Keratinocyte (primary cell): ENCODE data around the gene PAX8. TPM values are rescaled to one million over a fixed set of nuclear protein-coding genes. Genes with fewer than 3 reads are reported as not detected.

Experiments used
- DNase-seq: peaks from one replicate; pipeline ENCODE4 v3.0.0-alpha.2; 2011; ENCODE audit warnings: low read depth, missing footprints, low spot score
- FAIRE-seq: peaks from 2 replicates; lab custom pipeline; 2011; peaks lifted over from hg19 to GRCh38; lab: Jason Lieb, UNC
- H2AFZ ChIP-seq: 2 replicates; pipeline ENCODE4 v1.6.0; 2012; ENCODE audit warnings: low read length, control low read depth, inconsistent platforms; ENCODE audit not compliant: control insufficient read depth
- H3K27ac ChIP-seq: 2 replicates; pipeline ENCODE4 v1.5.1; 2011; ENCODE audit warnings: low read length; ENCODE audit not compliant: control insufficient read depth, insufficient read depth
- H3K27me3 ChIP-seq: 3 replicates; pipeline ENCODE4 v1.6.0; 2011; ENCODE audit warnings: low read length; ENCODE audit not compliant: control insufficient read depth, insufficient read depth; ENCODE audit errors: extremely low read depth
- H3K36me3 ChIP-seq, 2 experiments: 2 replicates in 1 of 2; 3 replicates in 1 of 2; pipeline ENCODE4 v1.5.1; 2011; ENCODE audit warnings: low read length in 2 of 2, mild to moderate bottlenecking in 1 of 2; ENCODE audit not compliant: control insufficient read depth in 2 of 2, insufficient read depth in 2 of 2; ENCODE audit errors: extremely low read depth in 1 of 2
- H3K4me1 ChIP-seq: 3 replicates; pipeline ENCODE4 v1.5.1; 2011; ENCODE audit warnings: low read length; ENCODE audit not compliant: control insufficient read depth, insufficient read depth; ENCODE audit errors: extremely low read depth
- H3K4me2 ChIP-seq: 3 replicates; pipeline ENCODE4 v1.6.0; 2011; ENCODE audit warnings: low read depth, low read length; ENCODE audit not compliant: control insufficient read depth, insufficient read depth; ENCODE audit errors: extremely low read depth
- H3K4me3 ChIP-seq, 3 experiments: fragments of 200-600 bp in 1 of 3; sonication (generic) in 1 of 3; 2 replicates in 2 of 3; 3 replicates in 1 of 3; pipeline ENCODE4 v1.5.1; 2011 to 2016; ENCODE audit warnings: low read length in 3 of 3, mild to moderate bottlenecking in 3 of 3, control low read depth in 2 of 3, inconsistent platforms in 1 of 3, low read depth in 1 of 3, mixed read lengths in 1 of 3, mixed run types in 1 of 3, moderate library complexity in 1 of 3; ENCODE audit not compliant: control insufficient read depth in 2 of 3, insufficient read depth in 2 of 3; ENCODE audit errors: extremely low read depth in 1 of 3
- H3K79me2 ChIP-seq: 2 replicates; pipeline ENCODE4 v1.6.0; 2012; ENCODE audit warnings: low read length; ENCODE audit not compliant: control insufficient read depth, insufficient read depth
- H3K9ac ChIP-seq: 3 replicates; pipeline ENCODE4 v1.6.0; 2011; ENCODE audit warnings: low read length; ENCODE audit not compliant: control insufficient read depth, insufficient read depth; ENCODE audit errors: extremely low read depth
- H3K9me1 ChIP-seq: 3 replicates; pipeline ENCODE4 v1.6.0; 2011; ENCODE audit warnings: low read length; ENCODE audit not compliant: control insufficient read depth, insufficient read depth; ENCODE audit errors: extremely low read depth
- H3K9me3 ChIP-seq: 2 replicates; pipeline ENCODE4 v1.5.1; 2012; ENCODE audit warnings: low read depth, low read length; ENCODE audit not compliant: control insufficient read depth
- H4K20me1 ChIP-seq: 3 replicates; pipeline ENCODE4 v1.6.0; 2011; ENCODE audit warnings: low read length; ENCODE audit not compliant: control insufficient read depth, insufficient read depth; ENCODE audit errors: extremely low read depth
- EZH2 ChIP-seq: IDR thresholded peaks from one replicate; pipeline ENCODE4 v1.6.1; 2012; ENCODE audit warnings: inconsistent platforms, mild to moderate bottlenecking, low read length, moderate library complexity
- dilution Hi-C: fragments of 300-500 bp; cut with MboI; formaldehyde crosslinking; loops from one replicate; pipeline ENCODE4 v1.7.0; 2020; ENCODE audit warnings: low sequenced_read_pairs; ENCODE audit not compliant: extremely low pct_ligation_motif_present
- polyA plus RNA-seq, 5 experiments: library from polyadenylated mRNA; depleted of rRNA in 3 of 5; stranded (reverse) in 3 of 5; stranded (forward) in 1 of 5; unstranded in 1 of 5; fragments of >200 nt; gene quantifications; 1 replicate in 1 of 5; 2 replicates in 3 of 5; 3 replicates in 1 of 5; pipeline versions ENCODE4 v1.2.1 to v1.2.3, GENCODE V29; 2011 to 2012; ENCODE audit warnings: missing spikeins in 2 of 5, low read depth in 1 of 5, low replicate concordance in 1 of 5
- TF ChIP-seq, protein P1 (sequence below), 3 experiments: IDR thresholded peaks in 1 of 3; conservative IDR thresholded peaks in 1 of 3; optimal IDR thresholded peaks in 1 of 3; 2 replicates in 2 of 3; 3 replicates in 1 of 3; pipeline versions ENCODE3 to v1.5.1; 2011; ENCODE audit warnings: low read length in 3 of 3, mild to moderate bottlenecking in 3 of 3, moderate library complexity in 2 of 3, control low read depth in 1 of 3, inconsistent platforms in 1 of 3; ENCODE audit not compliant: insufficient read depth in 2 of 3; ENCODE audit errors: extremely low read depth in 1 of 3

PAX8 gene
- polyA plus RNA-seq, 1 donor (not counting 4 experiments of a cell fraction or from before 2014, with no cell fraction given) = 3.4 TPM

DNA sequence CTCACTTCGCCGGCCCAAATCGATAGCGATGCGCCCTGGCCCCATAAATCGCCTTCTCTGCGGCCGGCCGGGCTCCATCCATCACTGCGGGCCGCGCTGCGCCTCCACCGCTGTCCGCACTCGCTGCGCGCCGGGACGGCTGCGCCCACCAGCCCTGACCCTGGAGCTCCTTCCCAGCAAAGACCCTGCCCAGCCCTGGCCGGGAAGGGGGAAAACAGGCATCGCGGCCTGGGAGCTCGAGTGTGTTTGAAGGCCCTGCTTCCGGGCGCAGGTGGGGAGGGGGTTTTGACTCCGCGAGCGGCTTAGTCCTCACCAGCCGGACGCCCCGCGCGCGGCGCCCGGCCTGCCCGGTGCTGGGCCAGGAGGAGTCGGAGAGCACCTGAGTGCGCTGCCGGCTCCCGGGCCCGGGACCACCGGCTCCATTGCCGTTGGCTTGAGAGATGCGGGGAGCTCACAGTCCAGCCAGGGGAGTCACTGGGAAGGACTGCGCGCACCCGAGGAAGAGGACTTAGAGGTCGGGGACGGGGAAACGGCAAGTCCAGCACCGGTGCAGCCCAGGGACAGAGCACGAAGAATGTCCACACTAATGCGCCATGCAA lies 1.1 kb downstream of the PAX8 start:
- Histone ChIP-seq H3K9me3 (peaks cover 2% of the 10 kb centered on the region), H3K27me3 (peaks cover 31% of the 10 kb centered on the region), H3K4me2 (no peak overlapping the region), H3K4me3 (no peak overlapping the region), H4K20me1 (no peaks in the 10 kb centered on the region), H3K9ac (no peak overlapping the region), H2AFZ (no peak overlapping the region), H3K79me2 (no peaks in the 10 kb centered on the region), H3K4me1 (peaks cover 12% of the 10 kb centered on the region), H3K36me3 (no peaks in the 10 kb centered on the region), H3K9me1 (no peaks in the 10 kb centered on the region), H3K27ac (no peak overlapping the region)
- dilution Hi-C loops = no loop called here
- no peak for TF ChIP-seq EZH2
- TF ChIP-seq, protein P1, sequence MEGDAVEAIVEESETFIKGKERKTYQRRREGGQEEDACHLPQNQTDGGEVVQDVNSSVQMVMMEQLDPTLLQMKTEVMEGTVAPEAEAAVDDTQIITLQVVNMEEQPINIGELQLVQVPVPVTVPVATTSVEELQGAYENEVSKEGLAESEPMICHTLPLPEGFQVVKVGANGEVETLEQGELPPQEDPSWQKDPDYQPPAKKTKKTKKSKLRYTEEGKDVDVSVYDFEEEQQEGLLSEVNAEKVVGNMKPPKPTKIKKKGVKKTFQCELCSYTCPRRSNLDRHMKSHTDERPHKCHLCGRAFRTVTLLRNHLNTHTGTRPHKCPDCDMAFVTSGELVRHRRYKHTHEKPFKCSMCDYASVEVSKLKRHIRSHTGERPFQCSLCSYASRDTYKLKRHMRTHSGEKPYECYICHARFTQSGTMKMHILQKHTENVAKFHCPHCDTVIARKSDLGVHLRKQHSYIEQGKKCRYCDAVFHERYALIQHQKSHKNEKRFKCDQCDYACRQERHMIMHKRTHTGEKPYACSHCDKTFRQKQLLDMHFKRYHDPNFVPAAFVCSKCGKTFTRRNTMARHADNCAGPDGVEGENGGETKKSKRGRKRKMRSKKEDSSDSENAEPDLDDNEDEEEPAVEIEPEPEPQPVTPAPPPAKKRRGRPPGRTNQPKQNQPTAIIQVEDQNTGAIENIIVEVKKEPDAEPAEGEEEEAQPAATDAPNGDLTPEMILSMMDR (optimal IDR thresholded peaks at IDR 0.05 in 1 of 3, IDR thresholded peaks at IDR 0.05 in 1 of 3, conservative IDR thresholded peaks at IDR 0.05 in 1 of 3; ENCODE audit: extremely low read depth in 1 of 3, insufficient read depth in 2 of 3, low read length in 3 of 3) = no peak
- no peak for FAIRE-seq
- DNase-seq = no peak

- TF ChIP-seq, protein P1 (optimal IDR thresholded peaks at IDR 0.05 in 1 of 3, IDR thresholded peaks at IDR 0.05 in 1 of 3, conservative IDR thresholded peaks at IDR 0.05 in 1 of 3; ENCODE audit: extremely low read depth in 1 of 3, insufficient read depth in 2 of 3, low read length in 3 of 3) = no peak
- TF ChIP-seq EZH2 = peak; percentile 25
- FAIRE-seq (no peak), DNase-seq (no peak)
- no peak overlapping the region for H2AFZ ChIP-seq
- no peaks in the 10 kb centered on the region for H3K9me1 ChIP-seq
- peaks cover 2% of the 10 kb centered on the region for H3K9me3 ChIP-seq
- no peak overlapping the region for H3K9ac ChIP-seq
- dilution Hi-C loops = no loop called here
- H3K4me3 ChIP-seq = no peak overlapping the region
- H3K27ac ChIP-seq = no peak overlapping the region
- peaks cover 31% of the 10 kb centered on the region for H3K27me3 ChIP-seq
- H3K36me3 ChIP-seq = no peaks in the 10 kb centered on the region
- H3K4me1 ChIP-seq = peaks cover 5% of the 10 kb centered on the region
- H4K20me1 ChIP-seq = no peaks in the 10 kb centered on the region
- H3K79me2 ChIP-seq = no peaks in the 10 kb centered on the region
- peak overlapping the region; percentile 4 for H3K4me2 ChIP-seq
Measured at GRCh38 chr2:113276761-113277425, 1.8 kb downstream of the PAX8 start.
